A549 (cell line): Measurements from ENCODE around the gene RPL22.

ENCODE experiments used
- CEBPB ChIP-seq, 2 experiments: fragments of >200 bp in 1 of 2; sonication (Bioruptor Twin) in 1 of 2; formaldehyde crosslinking in 1 of 2; IDR thresholded peaks; 2 replicates each; pipeline ENCODE4 v1.6.1; 2012 to 2016
- POLR2A ChIP-seq: IDR thresholded peaks from 2 replicates; pipeline ENCODE4 v1.6.1; 2012; ENCODE audit warnings: mild to moderate bottlenecking, low read length
- RFX5 ChIP-seq: fragments of 450-650 bp; IDR thresholded peaks from 2 replicates; pipeline ENCODE4 v1.7.1; 2014; ENCODE audit warnings: antibody characterized with exemption, mild to moderate bottlenecking, moderate library complexity
- TF ChIP-seq, protein P1 (sequence below): fragments of >200 bp; sonication (Bioruptor Twin); formaldehyde crosslinking; IDR thresholded peaks from 3 replicates; pipeline ENCODE4 v1.5.1; 2016
- TF ChIP-seq, protein P2 (sequence below): IDR thresholded peaks from 2 replicates; pipeline ENCODE4 v1.6.1; 2012; ENCODE audit warnings: low read depth, borderline replicate concordance

GRCh38 chr1:6170742-6171201 lies 28.6 kb downstream of the RPL22 start:
- TF ChIP-seq, protein P1, sequence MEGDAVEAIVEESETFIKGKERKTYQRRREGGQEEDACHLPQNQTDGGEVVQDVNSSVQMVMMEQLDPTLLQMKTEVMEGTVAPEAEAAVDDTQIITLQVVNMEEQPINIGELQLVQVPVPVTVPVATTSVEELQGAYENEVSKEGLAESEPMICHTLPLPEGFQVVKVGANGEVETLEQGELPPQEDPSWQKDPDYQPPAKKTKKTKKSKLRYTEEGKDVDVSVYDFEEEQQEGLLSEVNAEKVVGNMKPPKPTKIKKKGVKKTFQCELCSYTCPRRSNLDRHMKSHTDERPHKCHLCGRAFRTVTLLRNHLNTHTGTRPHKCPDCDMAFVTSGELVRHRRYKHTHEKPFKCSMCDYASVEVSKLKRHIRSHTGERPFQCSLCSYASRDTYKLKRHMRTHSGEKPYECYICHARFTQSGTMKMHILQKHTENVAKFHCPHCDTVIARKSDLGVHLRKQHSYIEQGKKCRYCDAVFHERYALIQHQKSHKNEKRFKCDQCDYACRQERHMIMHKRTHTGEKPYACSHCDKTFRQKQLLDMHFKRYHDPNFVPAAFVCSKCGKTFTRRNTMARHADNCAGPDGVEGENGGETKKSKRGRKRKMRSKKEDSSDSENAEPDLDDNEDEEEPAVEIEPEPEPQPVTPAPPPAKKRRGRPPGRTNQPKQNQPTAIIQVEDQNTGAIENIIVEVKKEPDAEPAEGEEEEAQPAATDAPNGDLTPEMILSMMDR: no peak
- TF ChIP-seq POLR2A (no peak), CEBPB (IDR thresholded peaks at IDR 0.05) (no peak), RFX5 (no peak)
- TF ChIP-seq, protein P2, sequence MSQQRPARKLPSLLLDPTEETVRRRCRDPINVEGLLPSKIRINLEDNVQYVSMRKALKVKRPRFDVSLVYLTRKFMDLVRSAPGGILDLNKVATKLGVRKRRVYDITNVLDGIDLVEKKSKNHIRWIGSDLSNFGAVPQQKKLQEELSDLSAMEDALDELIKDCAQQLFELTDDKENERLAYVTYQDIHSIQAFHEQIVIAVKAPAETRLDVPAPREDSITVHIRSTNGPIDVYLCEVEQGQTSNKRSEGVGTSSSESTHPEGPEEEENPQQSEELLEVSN: no peak
